Retina (tissue), 1 donor: ENCODE measurements around the gene STON2.
"Not testable (repeated sequence)": the region's sequence is repeated elsewhere in the genome, so short reads cannot be mapped to it uniquely, and the experiment has no call there.

ENCODE experiments used
- DNase-seq: peaks from one replicate; pipeline ENCODE4 v3.0.0-alpha.2; 2016

STON2 gene

DNA sequence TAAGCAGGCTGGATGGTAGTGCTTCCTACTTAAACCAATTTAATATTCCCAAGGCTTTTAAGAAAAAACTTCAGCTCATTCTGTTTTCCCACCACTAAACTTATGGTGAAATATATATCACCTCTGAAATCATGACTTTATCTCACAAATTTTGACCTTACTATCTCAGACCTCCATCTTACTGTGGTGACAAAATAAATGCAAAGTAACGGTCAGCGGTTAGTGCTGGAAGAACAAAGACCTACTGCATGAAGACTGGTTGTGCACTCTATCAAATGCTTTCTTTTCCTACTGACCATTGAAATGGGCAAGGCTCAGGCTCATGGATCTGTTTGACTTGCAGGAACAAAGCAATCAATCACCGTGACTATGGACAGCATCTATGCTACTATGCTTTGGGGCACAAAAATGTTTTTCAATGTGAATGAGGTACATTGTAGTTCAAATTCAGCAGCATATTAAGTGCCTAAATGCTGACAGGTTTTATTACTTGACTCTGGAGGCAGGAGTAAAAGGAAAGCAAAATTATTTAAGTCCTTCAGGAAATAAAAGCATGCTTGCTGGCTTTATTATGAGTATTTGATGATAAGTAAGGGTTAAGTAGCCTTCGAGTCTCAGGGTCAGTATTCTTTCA lies 136.2 kb downstream of the STON2 start:
- DNase-seq, result no peak

DNA sequence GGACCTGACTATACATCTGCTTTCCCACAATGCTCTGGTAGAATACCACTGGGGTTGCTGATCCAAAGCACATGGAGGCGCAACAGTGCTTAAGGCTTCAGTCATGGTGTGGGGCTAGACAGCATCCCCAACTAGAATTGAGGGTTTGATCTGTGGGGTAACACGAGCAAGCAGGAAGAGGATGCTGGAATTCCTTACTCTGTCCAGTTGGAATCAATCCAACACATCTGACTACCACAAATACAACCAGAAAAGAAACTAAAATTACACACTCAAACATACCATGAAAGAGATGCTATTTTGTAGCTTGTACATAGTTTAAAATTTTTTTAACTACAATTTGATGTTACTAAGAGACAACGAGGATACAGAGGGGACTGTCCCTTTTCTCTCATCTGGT lies 138.9 kb downstream of the STON2 start:
- no peak for DNase-seq

DNA sequence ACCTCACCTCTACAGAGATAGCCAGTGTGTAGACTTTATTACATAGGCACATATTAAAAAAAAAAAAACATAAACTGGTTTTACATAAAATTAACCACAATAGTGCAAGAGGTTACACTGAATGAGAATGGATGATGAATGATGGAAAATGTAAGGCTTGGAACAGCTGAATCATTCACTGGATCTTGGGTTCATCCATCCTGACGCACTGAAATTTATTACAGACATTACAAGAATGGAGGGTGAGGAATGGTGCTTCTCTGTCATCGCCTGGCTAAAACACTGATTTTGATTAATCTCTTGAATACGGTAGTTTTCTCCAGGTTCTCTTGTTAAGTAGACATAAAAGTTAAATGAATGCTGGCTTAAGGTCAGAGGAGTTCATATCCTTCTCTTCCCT lies 139.4 kb downstream of the STON2 start:
- DNase-seq, result no peak

DNA sequence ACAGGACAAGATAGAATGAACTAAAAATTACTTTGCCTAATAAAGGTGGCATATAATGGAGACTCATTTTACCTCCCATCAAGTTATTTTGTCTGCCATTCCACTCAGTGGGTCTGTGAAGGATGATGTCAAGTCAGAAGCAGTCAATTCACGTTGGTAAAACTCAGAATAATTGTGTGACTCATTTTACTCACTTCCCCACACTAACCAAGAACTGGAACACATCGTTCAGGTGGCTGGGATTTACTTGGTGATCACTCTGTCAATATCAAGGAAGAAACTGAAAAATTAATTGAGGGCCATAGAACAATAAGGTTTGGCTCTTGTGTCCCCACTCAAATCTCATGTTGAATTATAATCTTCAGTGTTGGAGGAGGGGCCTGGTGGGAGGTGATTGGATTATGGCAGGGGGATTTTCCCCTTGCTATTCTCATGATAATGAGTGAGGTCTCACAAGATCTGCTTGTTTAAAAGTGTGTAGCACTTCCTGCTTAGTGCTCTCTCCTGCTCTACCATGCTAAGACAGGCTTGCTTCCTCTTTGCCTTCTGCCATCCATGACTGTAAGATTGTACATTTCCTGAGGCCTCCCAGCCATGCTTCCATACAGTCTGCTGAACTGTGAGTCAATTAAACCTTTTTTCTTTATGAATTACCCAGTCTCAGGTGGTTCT lies 143.7 kb downstream of the STON2 start:
- no peak for DNase-seq

DNA sequence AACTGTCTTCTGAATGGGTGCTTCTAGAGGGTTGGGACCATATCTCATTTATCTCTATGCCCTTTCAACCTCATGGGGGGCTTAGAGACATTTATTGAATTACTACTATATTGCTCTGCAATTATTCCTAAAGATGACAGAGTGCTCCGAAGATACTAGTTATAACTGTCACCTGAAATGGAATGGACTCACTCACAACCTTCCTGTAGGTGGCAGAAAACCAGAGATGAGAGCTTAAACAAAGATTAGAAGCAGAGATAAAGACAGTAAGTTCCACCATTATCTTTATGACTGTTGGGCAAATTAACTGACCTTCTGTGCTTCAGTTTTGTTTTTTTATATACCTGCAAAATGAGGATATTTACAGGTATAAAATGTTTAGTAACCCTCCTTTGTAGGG lies 147.8 kb downstream of the STON2 start:
- no peak for DNase-seq

DNA sequence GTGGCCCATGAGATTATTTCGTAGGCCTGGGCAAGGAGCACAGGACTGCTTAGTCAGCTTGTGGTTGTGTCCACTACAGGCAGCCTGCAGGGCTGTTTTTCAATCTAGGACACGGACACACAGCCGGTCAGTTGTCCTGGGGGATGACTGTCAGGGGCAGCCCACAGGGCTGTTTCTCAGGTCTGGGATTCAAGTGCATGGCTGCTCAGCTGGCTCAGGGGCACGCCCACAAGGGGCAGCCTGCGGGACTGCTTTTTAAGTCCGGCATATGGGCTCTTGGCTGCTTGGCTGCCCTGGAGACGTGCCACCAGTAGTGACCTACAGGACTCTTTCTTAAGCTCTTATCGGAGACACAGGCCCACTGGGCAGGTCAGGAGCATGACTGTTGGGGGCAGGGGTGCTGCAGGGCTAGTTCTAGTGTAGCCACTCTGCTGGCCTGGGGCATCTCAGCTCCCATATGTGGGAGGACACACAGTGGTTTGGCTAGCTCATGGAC lies 152.8 kb downstream of the STON2 start:
- DNase-seq, result no peak

DNA sequence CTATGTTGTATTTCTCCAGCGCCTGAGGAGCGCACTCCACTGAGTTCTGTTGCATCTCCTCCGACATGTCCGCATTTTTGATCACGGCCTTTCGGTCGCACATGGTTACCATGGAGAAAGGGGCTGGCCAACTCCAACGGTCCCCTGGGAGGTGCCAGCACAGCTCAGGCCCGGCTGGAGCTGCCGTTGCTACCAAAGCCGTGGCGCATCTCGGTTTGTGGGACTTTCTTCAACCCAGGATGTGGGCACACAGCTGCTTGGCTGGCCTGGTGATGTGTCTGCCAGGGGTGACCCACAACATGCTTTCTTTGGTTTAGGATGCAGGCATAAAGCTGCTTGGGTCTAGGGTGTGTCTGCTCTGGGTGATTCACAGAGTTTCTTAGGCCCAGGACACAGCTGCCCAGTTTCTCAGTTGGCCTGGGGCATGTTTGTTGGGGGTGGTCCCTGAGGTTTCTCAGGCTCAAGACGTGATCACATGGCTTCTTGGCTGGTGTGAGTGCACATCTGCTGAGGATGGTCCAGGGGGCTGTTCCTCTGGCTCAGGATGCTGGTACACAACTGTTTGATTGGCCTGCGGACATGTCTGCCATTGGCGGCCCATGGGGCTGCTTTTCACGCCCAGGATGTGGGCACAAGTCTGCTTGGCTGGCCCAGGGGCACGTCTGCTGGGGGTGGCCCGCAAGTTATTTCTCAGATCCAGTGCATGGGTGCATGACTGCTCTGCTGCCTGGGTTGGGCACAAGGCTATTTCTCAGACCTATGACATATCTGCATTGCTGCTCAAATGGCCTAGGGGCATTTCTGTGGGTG lies 153.5 kb downstream of the STON2 start:
- peak; percentile 31 for DNase-seq

DNA sequence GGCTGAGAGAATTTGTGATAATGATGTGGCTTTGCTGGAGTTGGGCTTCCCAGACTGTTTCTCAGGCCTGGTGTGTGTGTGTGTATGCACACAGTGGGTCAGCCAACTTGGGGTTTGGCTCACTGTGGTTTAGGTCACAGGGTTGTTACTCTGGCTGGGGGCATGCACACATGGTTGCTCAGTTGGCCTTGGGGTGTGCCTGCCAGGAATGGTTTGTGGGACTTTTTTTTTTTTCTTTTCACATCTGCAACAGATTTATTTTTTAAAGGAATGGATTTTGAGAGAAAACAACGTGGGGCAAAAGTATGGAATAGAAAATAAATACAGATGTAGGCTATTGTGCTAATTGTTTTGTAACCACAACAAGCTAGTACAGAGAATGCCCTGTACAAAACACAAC lies 154.4 kb downstream of the STON2 start:
- no peak for DNase-seq

DNA sequence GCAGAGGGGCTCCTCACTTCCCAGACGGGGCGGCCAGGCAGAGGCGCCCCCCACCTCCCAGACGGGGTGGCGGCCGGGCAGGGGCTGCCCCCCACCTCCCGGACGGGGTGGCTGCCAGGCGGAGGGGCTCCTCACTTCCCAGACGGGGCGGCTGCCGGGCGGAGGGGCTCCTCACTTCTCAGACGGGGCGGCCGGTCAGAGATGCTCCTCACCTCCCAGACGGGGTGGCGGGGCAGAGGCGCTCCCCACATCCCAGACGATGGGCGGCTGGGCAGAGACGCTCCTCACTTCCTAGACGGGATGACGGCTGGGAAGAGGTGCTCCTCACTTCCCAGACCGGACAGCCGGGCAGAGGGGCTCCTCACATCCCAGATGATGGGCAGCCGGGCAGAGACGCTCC lies 155.7 kb downstream of the STON2 start:
- DNase-seq, result not testable (repeated sequence)

DNA sequence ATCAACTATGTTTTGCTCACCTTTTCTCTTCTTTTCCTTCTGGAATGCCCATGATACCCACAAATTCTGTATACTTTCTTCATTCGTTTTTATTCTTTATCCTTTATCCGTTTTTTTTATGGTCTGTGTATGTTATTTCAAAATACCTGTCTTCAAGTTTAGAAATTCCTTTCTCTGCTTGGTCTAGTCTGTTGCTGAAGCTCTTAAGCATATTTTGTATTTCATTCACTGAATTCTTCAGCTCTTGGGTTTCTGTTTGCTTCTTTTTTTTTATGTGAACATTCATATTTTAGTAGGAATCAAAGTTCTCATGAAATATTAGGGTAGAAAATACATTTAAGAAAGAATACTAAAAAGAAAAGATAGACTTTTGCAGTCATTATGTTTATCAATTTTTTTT lies 156.6 kb downstream of the STON2 start:
- DNase-seq, result no peak

DNA sequence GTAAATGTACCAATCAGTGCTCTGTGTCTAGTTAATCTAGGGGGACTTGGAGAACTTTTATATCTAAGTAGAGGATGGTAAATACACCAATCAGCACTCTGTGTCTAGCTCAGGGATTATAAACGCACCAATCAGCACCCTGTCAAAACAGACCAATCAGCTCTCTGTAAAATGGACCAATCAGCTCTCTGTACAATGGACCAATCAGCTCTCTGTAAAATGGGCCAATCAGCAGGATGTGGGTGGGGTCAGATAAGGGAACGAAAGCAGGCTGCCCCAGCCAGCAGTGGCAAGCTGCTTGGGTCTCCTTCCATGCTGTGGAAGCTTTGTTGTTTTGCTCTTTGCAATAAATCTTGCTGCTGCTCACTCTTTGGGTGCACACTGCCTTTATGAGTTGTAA lies 163.3 kb downstream of the STON2 start:
- not testable (repeated sequence) for DNase-seq

DNA sequence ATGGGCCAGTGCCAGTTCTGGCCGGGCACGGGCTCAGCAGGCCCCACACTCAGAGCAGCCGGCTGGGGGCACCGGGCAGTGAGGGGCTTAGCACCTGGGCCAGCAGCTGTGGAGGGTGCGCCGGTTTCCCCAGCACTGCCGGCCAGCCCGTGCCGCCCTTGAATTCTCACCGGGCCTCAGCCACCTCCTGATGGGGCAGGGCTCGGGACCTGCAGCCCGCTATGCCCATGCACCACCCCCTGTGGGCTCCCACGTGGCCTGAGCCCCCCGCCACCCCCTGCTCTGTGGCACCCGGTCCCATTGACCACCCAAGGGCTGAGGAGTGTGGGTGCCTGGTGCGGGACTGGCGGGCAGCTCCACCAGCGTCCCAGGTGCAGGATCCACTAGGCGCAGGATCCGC lies 164.0 kb downstream of the STON2 start:
- no peak for DNase-seq

DNA sequence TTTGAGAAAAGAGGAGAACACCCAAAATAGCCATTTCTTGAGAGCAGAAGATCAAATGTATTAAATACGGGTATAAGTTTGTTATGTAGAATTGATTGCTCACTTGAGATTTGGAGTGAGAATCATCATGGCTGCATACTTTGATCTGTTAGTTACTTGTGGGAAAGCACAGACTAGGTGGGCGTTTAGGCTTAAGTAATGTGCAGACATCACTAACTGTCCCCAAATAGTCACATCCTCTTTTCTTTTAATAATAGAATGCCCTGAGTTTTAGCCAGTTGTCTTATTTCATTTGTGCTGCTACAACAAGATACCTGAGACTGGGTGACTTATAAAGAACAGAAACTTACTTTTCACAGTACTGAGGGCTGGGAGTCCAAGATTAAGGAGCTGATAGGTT lies 165.0 kb downstream of the STON2 start:
- no peak for DNase-seq

DNA sequence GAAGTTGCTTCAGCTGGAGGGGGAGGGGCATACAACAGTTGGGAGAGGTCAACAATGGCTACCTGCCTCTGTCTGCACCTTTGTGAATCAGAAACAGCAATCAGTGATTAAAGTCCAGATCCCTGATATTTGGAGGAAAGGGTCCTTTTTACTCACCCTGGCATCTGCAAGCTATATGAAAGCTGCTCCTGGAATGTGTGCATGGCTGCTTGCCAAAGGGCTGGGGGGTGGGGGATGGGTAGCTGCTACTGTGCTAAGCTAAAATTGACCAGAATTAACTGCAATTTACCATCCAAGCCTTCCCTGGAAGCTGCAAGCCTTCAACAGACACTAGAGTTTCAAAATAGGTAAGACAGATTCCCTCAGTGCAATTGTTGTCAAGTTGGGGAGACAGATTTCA lies 165.8 kb downstream of the STON2 start:
- no peak for DNase-seq

DNA sequence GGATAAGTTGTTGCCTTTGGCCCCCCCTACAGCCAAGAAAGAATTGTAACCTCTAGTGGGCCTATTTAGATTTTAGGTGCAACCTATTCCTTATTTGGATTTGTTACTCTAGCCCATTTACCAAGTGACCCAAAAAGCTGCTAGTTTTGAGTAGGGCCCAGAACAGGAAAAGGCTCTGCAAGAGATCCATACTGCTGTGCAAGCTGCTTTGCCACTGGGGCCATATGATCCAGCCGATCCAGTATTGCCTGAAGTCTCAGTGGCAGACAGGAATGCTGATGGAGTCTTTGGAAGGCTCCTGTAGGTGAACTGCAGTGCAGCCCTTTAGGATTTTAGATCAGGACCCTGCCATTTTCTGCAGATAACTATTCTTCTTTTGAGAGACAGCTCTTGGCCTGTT lies 166.5 kb downstream of the STON2 start:
- no peak for DNase-seq

DNA sequence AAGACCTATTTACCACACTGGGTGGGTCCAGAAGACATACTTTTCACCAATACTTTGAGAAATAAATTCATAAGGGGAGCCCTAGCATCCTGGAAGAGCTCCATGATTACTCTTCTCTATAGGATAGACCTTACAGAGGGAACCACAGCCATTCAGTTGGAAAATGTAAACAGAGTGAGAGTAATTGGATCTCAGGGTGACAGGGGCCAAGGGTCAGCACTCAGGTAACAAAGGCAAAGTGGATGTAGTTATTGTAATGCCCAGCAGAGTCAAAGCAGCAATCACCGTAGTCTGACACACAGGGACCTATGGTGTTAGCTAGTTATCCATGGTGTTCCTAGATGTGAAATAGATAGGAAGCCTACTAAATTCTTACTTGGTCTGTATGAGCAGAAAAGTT lies 168.6 kb downstream of the STON2 start:
- no peak for DNase-seq

DNA sequence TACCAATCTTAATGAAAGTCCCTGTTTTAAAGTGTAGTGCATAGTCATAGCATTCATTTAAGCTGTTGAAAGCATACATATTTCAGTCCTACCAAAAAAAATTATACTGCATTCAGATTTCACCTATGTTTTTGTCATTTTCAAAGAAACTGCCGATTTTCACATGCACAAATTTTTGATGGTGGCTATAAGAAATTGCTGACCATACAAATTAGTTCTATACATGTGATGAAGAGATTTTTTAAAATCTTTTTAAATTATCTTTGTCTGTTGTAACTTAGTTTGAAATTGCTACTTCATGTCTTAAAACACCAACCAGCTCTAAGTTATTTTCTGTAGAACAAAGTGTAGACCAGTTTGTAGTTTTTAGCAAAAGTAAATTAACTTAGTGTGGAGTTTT lies 175.9 kb downstream of the STON2 start:
- DNase-seq, result no peak

DNA sequence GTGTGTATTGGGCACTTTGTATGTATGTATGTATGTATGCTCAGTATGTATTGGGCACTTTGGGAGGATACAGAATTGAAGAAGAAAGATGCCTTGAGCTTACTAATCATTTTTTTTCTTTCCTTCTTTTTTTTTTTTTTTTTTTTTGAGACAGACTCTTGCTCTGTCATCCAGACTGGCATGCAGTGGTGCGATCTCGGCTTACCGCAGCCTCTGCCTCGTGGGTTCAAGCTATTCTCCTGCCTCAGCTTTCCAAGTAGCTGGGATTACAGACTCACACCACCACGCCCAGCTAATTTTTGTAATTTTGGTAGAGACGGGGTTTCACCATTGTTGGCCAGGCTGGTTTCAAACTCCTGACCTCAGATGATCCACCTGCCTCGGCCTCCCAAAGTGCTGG lies 176.3 kb downstream of the STON2 start:
- DNase-seq, result not testable (repeated sequence)

DNA sequence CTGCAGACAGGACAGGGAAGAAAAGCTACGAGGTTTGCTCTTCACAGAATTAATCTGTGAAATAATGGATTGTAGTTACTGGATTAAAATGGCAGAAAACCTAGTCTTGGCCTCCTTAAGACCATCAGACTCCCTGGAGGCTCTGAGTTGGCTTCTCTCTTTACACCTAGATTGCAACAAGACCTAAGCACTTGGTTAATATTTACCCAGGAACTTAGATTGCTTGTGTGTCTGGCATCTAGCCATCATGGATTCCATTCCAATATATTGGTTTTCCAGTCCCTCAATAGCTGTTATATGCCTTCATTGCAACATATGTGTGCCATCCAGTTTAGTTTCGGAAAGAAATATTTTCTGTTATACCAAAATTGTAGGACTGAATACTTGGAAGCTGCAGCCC lies 177.4 kb downstream of the STON2 start:
- DNase-seq, result no peak

DNA sequence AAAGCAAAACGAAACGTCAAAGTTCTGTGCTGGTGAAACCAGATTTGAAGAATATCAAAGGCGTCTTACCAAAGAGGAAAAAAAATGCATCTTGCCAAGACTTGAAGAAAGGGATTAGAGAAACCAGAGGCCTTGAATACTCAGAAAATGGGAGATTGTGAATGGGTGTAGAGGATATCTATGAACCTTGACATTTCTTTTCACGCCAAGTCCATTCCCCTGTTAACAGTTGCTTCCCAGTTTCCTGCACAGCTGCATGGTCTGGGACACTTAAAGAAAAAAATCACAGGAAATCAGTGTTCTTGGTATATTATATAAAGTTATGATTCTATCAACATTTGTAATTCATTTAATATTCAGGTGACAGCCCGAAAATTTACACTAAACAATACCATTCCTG lies 178.0 kb downstream of the STON2 start:
- no peak for DNase-seq

DNA sequence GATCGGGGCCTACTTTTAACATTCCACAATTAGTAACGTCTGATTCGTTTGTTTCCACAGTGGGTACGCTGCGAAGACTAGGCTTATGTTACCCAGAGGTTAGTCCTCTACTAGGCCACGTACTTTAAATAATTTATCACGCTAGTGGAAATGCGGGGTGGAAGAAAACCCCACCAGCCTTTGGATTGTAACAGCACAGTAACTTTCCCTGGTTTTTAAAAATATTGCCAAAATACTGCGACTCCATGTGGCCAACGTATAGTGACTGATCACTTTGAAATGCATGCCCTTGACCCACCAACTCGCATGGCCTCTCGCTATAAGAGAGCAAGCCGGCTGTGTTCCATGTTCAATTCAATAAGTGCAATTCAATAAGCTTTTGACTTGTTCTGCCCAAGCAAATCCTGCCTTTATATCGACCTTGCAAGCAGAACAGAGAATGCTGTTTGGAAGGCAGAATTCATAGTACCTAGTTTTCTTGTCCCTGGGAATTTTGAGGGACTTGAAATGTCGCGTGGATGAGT lies 178.5 kb downstream of the STON2 start:
- DNase-seq, result no peak

DNA sequence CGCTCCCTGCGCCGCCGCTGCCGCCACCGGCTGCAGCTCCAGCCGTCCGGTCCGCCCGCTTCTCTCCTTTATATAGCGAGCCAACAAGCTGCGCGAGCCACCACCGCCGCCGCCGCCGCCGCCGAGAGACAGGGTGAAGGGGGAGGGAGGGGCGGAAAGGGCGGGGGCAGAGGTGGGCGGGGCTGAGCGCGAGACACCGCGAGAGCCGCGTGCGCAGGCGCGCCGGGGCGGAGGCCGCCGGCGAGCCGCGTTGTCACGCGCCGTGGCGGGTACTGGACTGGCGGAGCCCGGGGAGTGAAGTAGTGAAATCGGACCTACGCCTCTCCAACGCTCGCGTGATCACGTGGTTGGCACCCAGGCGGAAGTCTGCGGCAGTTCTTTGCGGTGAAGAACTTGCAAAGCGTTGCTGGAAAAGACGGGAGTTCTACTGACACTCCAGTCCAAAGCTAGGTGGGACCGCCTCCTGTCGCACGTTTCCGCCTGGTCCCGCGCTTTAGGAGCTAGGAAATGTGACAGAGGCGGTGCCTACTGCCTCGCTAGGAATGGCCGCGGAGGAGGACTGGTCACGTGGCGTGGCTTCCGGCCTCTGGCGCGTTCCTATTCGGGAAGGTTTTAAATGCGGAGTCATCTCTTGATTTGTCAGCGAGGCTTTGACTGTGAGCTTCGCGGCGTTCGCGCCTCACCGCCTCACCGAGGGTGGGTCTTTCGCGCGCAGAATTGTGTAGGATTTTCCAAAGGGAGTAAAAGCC lies 179.1 kb downstream of the STON2 start, which contains the start of gene GTF2A1:
GTF2A1 (minus strand) TSS at position 130 of the 749 bp plus-strand sequence. CDS start 441 bp downstream, outside the sequence.
- DNase-seq, result peak; percentile 99

DNA sequence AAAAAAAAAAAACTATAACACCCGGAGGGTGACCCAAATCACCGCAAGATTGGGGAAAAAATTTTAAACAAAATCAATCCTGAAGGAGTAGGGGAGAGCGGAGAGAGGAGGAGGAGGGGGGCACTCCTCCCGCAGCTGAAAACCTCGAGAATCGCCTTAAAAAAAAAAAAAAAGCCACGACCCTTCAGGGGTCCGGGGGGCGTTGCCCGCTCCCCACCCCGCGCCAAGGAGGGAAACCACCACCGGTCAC lies 179.6 kb downstream of the STON2 start:
- DNase-seq, result no peak
